K562 (cell line): ENCODE results near the gene CSF3. TPM values are rescaled to one million over a fixed set of nuclear protein-coding genes. Genes with fewer than 3 reads are reported as not detected.

ENCODE experiments used
- CEBPB ChIP-seq: fragments of 450-650 bp; IDR thresholded peaks from 2 replicates; pipeline ENCODE4 v1.6.1; 2016; ENCODE audit warnings: missing genetic modification characterization, missing compliant biosample characterization
- CEBPG ChIP-seq, 3 experiments: fragments of 200-800 bp in 1 of 3; sonication (Bioruptor generic) in 1 of 3; sonication (generic) in 1 of 3; formaldehyde crosslinking in 1 of 3; IDR thresholded peaks in 2 of 3; conservative IDR thresholded peaks in 1 of 3; 2 replicates each; pipeline versions ENCODE4 v1.6.1 to v1.8.0; 2016 to 2022; ENCODE audit warnings: missing compliant biosample characterization in 2 of 3, missing genetic modification characterization in 2 of 3, mild to moderate bottlenecking in 1 of 3, missing genetic modification reagents in 1 of 3
- CHCHD3 ChIP-seq: fragments of 250-450 bp; sonication (Bioruptor Pico); IDR thresholded peaks from 2 replicates; pipeline ENCODE4 v2.1.2; 2022; ENCODE audit warnings: mild to moderate bottlenecking
- DPF2 ChIP-seq: fragments of 450-650 bp; IDR thresholded peaks from 2 replicates; pipeline ENCODE4 v1.6.1; 2016
- MAZ ChIP-seq, 2 experiments: fragments of 450-650 bp in 1 of 2; sonication (generic) in 1 of 2; formaldehyde crosslinking; IDR thresholded peaks in 1 of 2; conservative IDR thresholded peaks in 1 of 2; 2 replicates each; pipeline versions ENCODE4 v1.4.0 to v1.5.0; 2020; ENCODE audit warnings: mild to moderate bottlenecking in 1 of 2, missing genetic modification reagents in 1 of 2
- MYC ChIP-seq, 2 experiments: fragments of 250-450 bp in 1 of 2; sonication (Bioruptor Pico) in 1 of 2; IDR thresholded peaks; 2 replicates each; pipeline versions ENCODE4 v1.5.1 to v1.6.1; 2012 to 2021; ENCODE audit warnings: low read depth in 2 of 2, borderline replicate concordance in 1 of 2, improper control_type of control experiment in 1 of 2, low read length in 1 of 2, mild to moderate bottlenecking in 1 of 2, moderate library complexity in 1 of 2
- NRF1 ChIP-seq, 2 experiments: fragments of 450-650 bp; IDR thresholded peaks in 1 of 2; conservative IDR thresholded peaks in 1 of 2; 2 replicates each; pipeline ENCODE4 v1.6.1; 2014; ENCODE audit warnings: mild to moderate bottlenecking in 2 of 2
- PTTG1 ChIP-seq: fragments of 450-650 bp; IDR thresholded peaks from 2 replicates; pipeline ENCODE4 v1.6.1; 2016; ENCODE audit warnings: low read depth, mild to moderate bottlenecking, missing genetic modification characterization, missing compliant biosample characterization
- RBFOX2 ChIP-seq: fragments of 200-400 bp; formaldehyde crosslinking; IDR thresholded peaks from 2 replicates; pipeline ENCODE4 v1.6.1; 2017; ENCODE audit warnings: low read depth, mild to moderate bottlenecking, low read length, moderate library complexity
- RBM22 ChIP-seq: fragments of 200-400 bp; formaldehyde crosslinking; IDR thresholded peaks from 2 replicates; pipeline ENCODE4 v1.6.1; 2018; ENCODE audit warnings: low read length, low read depth; ENCODE audit not compliant: poor library complexity, severe bottlenecking
- SIN3A ChIP-seq, 2 experiments: fragments of 150-350 bp in 1 of 2; IDR thresholded peaks; 2 replicates each; pipeline ENCODE4 v1.6.1; 2011 to 2016; ENCODE audit warnings: borderline replicate concordance in 2 of 2, low read depth in 2 of 2, low read length in 2 of 2, mild to moderate bottlenecking in 2 of 2, moderate library complexity in 2 of 2; ENCODE audit not compliant: control insufficient read depth in 1 of 2
- UBTF ChIP-seq, 2 experiments: IDR thresholded peaks; 2 replicates each; pipeline ENCODE4 v1.6.1; 2012; ENCODE audit warnings: improper control_type of control experiment in 2 of 2, low read depth in 2 of 2, low read length in 2 of 2, borderline replicate concordance in 1 of 2
- ZNF143 ChIP-seq: sonication (generic); formaldehyde crosslinking; IDR thresholded peaks from 2 replicates; pipeline ENCODE4 v1.9.0; 2022; ENCODE audit warnings: mild to moderate bottlenecking, missing genetic modification reagents
- ZZZ3 ChIP-seq: fragments of 450-650 bp; IDR thresholded peaks from 2 replicates; pipeline ENCODE4 v1.6.1; 2016; ENCODE audit warnings: antibody characterized with exemption, mild to moderate bottlenecking, moderate library complexity
- polyA plus RNA-seq, 8 experiments: library from polyadenylated mRNA; depleted of rRNA in 4 of 8; stranded (reverse) in 5 of 8; unstranded in 3 of 8; fragments of >200 nt; fragmentation: Nextera tagmentation in 2 of 8; fragmentation: Illumina TruSeq in 1 of 8; extraction: Ambion mirVana in 2 of 8; extraction: Trizol in 1 of 8; gene quantifications; 2 replicates each; pipeline versions ENCODE4 v1.2.1 to v1.2.3, GENCODE V29; 2011 to 2014; ENCODE audit warnings: inconsistent platforms in 1 of 8, missing spikeins in 1 of 8
- total RNA-seq, 7 experiments: library from RNA; depleted of rRNA in 6 of 7; stranded (reverse); fragments of >200 nt in 6 of 7; fragmentation: Illumina TruSeq in 2 of 7; extraction: Trizol in 2 of 7; gene quantifications; 2 replicates each; pipeline versions ENCODE4 v1.2.1 to v1.2.3, GENCODE V29; 2011 to 2021; ENCODE audit warnings: low replicate concordance in 1 of 7
- TF ChIP-seq, protein P1 (sequence below): sonication (generic); formaldehyde crosslinking; IDR thresholded peaks from 2 replicates; pipeline ENCODE4 v1.8.0; 2022; ENCODE audit warnings: mild to moderate bottlenecking, missing genetic modification reagents
- TF ChIP-seq, protein P2 (sequence below): sonication (generic); formaldehyde crosslinking; IDR thresholded peaks from 2 replicates; pipeline ENCODE4 v1.8.1; 2023; ENCODE audit warnings: mild to moderate bottlenecking, missing genetic modification reagents

The CSF3 gene
- total and polyA plus RNA-seq, 9 of the 15 experiments (the other 6 are each of a cell fraction or from before 2014, with no cell fraction given), result 0.19 TPM; not detected in 8

DNA sequence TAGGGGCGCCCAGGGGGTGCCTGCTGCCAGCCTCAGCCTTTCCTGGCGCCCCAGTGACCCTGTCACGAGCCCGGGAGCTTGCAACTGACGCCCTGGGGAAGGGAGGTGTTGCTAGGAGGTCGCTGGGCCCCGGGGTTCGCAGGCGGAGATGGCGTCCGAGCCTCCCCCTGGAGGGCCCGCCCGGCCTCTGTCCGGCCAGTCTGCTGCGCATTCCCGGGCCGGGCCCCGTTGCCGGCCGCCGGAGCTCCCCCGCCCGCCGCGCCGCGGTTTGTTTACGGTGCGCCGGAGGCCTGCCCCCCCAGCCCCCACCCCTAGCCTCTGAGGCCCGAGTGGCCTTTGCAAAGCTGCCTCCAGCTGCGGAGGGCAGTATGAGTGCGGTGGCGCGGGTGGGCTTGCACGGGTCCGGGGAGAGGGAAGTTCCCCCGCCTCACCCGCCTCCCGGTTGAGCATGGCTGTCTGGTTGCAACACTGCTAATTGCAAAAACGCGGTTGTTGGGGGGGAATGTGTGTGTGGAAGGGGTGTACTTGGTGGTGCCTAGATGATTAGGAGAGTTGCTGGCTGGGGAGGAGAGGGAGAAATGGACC lies 48.0 kb downstream of the CSF3 start (continued):
- TF ChIP-seq, protein P1, sequence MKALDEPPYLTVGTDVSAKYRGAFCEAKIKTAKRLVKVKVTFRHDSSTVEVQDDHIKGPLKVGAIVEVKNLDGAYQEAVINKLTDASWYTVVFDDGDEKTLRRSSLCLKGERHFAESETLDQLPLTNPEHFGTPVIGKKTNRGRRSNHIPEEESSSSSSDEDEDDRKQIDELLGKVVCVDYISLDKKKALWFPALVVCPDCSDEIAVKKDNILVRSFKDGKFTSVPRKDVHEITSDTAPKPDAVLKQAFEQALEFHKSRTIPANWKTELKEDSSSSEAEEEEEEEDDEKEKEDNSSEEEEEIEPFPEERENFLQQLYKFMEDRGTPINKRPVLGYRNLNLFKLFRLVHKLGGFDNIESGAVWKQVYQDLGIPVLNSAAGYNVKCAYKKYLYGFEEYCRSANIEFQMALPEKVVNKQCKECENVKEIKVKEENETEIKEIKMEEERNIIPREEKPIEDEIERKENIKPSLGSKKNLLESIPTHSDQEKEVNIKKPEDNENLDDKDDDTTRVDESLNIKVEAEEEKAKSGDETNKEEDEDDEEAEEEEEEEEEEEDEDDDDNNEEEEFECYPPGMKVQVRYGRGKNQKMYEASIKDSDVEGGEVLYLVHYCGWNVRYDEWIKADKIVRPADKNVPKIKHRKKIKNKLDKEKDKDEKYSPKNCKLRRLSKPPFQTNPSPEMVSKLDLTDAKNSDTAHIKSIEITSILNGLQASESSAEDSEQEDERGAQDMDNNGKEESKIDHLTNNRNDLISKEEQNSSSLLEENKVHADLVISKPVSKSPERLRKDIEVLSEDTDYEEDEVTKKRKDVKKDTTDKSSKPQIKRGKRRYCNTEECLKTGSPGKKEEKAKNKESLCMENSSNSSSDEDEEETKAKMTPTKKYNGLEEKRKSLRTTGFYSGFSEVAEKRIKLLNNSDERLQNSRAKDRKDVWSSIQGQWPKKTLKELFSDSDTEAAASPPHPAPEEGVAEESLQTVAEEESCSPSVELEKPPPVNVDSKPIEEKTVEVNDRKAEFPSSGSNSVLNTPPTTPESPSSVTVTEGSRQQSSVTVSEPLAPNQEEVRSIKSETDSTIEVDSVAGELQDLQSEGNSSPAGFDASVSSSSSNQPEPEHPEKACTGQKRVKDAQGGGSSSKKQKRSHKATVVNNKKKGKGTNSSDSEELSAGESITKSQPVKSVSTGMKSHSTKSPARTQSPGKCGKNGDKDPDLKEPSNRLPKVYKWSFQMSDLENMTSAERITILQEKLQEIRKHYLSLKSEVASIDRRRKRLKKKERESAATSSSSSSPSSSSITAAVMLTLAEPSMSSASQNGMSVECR, result peak; percentile 49; the same call in 1 of the 2 replicates
- TF ChIP-seq, protein P2, sequence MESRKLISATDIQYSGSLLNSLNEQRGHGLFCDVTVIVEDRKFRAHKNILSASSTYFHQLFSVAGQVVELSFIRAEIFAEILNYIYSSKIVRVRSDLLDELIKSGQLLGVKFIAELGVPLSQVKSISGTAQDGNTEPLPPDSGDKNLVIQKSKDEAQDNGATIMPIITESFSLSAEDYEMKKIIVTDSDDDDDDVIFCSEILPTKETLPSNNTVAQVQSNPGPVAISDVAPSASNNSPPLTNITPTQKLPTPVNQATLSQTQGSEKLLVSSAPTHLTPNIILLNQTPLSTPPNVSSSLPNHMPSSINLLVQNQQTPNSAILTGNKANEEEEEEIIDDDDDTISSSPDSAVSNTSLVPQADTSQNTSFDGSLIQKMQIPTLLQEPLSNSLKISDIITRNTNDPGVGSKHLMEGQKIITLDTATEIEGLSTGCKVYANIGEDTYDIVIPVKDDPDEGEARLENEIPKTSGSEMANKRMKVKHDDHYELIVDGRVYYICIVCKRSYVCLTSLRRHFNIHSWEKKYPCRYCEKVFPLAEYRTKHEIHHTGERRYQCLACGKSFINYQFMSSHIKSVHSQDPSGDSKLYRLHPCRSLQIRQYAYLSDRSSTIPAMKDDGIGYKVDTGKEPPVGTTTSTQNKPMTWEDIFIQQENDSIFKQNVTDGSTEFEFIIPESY, result no peak
- TF ChIP-seq MAZ (CRISPR knock-in tag; conservative IDR thresholded peaks at IDR 0.05 in 1 of 2, IDR thresholded peaks at IDR 0.05 in 1 of 2), result peak in 1 of 2 experiments; percentile 58; a peak in 1 of 4 replicates
- 0 out of 2 replicates have a peak, but pooled peaks have one; percentile 42 for TF ChIP-seq CEBPG (CRISPR knock-in tag; IDR thresholded peaks at IDR 0.05)
- peak in 1 of 2 experiments; percentile 31; a peak in 1 of 4 replicates for TF ChIP-seq CEBPG (tag; conservative IDR thresholded peaks at IDR 0.05 in 1 of 2, IDR thresholded peaks at IDR 0.05 in 1 of 2)
- peak; percentile 6 for TF ChIP-seq RBM22
- peak; percentile 83 to 84 for TF ChIP-seq NRF1 (conservative IDR thresholded peaks at IDR 0.05 in 1 of 2, IDR thresholded peaks at IDR 0.05 in 1 of 2)
- TF ChIP-seq UBTF (IDR thresholded peaks at IDR 0.05; ENCODE audit: borderline replicate concordance in 1 of 2, low read depth in 2 of 2, low read length in 2 of 2), result peak in 1 of 2 experiments; percentile 93; a peak in 2 of 4 replicates
- TF ChIP-seq PTTG1 (tag), result no peak
- TF ChIP-seq CEBPB, result peak; percentile 77
- no peak for TF ChIP-seq ZNF143 (CRISPR knock-in tag)
- peak; percentile 67 for TF ChIP-seq RBFOX2
- peak; percentile 38; the same call in 1 of the 2 replicates for TF ChIP-seq MYC (IDR thresholded peaks at IDR 0.05; ENCODE audit: low read depth, low read length)
- TF ChIP-seq MYC (CRISPR knock-in tag; IDR thresholded peaks at IDR 0.05; ENCODE audit: borderline replicate concordance, low read depth), result no peak
- TF ChIP-seq SIN3A (IDR thresholded peaks at IDR 0.05; ENCODE audit: borderline replicate concordance in 2 of 2, control insufficient read depth in 1 of 2, low read depth in 2 of 2, low read length in 2 of 2), result 0 out of 4 replicates have a peak, but pooled peaks of 1 of the 2 experiments have one; percentile 16
- TF ChIP-seq CHCHD3 (CRISPR knock-in tag), result no peak
- no peak for TF ChIP-seq ZZZ3
- TF ChIP-seq DPF2, result 0 out of 2 replicates have a peak, but pooled peaks have one; percentile 29
